HG02678 (cell line): ENCODE data around the gene PALD1.

ENCODE experiments used
- ATAC-seq: cut with Tn5 transposase; IDR thresholded peaks from one replicate; pipeline ENCODE4 v1.9.1; 2021; ENCODE audit warnings: mild to moderate bottlenecking, moderate library complexity; ENCODE audit not compliant: unreplicated experiment

PALD1 gene

GRCh38 chr10:70534281-70534680, 55.7 kb downstream of the PALD1 start:
- ATAC-seq = no peak

GRCh38 chr10:70535001-70535400, 56.4 kb downstream of the PALD1 start:
- ATAC-seq = no peak

- ATAC-seq = no peak
These were observed 56.9 kb downstream of the PALD1 start for GRCh38 chr10:70535451-70535850.

- no peak for ATAC-seq
These were observed 57.8 kb downstream of the PALD1 start for GRCh38 chr10:70536196-70536861.

- ATAC-seq = no peak
These were observed 59.0 kb downstream of the PALD1 start for GRCh38 chr10:70537398-70538194.

- ATAC-seq = no peak
These were observed 59.6 kb downstream of the PALD1 start for GRCh38 chr10:70538195-70538520.

GRCh38 chr10:70538731-70539338, 60.3 kb downstream of the PALD1 start:
- ATAC-seq = no peak

- no peak for ATAC-seq
These were observed 60.9 kb downstream of the PALD1 start for GRCh38 chr10:70539471-70539870.

DNA sequence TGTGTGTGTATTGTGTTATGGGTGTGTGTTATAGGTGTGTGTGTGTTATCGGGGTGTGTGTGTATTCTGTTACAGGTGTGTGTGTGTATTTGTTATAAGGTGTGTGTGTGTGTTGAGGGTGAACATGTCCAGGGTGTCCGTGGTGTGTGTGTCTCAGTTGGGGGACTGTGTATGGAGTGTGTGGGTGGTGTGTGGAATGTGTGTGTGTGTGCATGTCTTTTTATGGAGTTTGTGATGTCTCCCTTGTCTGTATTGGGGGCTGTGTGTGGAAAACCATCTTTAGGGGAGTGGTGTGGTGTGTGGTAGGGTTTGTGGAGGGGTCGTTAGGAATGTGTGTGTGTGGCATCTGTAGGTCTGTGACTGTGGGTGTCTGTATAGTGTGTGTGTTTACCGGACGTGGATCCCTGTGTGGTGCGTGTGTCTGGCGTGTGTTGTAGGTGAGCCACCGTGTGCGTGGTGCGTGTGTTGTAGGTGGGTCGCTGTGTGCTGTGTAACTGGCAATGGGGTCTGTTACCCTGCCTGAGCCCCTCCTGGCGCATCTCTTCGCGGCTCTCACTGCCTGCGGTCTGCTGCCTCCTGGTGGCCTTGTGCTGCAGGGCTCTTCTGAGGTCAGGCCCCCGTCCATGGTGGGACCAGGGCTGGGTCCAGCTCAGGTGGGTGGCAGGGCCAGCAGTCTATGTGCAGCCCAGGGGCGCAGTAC, 61.7 kb downstream of the PALD1 start:
- no peak for ATAC-seq

GRCh38 chr10:70540789-70541360, 62.3 kb downstream of the PALD1 start:
- no peak for ATAC-seq

DNA sequence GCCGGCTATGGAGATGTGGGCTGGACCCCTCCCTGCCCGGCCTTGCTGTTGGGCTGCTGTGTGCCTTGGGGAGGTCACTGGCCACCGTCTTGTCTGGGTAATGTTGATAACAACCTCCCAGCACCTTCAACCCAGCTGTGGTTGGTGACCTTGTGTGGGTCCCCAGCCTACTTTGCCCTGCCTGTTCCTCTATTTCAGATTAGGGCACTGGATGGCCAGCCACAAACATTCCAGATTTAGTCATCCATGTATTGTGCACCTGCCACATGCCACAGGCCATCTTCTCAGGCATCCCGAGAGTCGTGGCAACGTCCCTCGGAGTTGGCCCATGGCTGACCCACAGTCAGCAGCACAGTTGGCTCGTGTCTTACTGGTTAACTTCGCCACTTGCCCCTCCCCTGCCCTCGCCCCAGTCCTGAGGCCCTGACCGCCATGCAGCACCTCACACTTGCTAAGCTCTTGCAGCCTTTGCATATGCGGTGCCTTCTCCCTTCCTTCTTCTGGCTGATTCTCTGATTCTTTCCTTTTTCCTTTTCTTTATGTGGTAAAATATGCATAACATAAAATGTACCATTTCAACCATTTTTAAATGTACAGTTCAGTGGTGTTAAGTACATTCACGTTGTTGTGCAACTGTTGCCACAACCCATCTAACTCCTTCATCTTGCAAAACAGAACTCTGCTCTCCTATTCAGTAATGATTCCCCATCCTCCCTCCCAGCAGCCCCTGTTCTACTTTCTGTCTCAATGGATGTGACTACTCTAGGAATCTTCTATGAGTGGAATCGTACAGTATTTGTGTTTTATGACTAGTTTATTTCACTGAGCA, 63.4 kb downstream of the PALD1 start:
- ATAC-seq = no peak

GRCh38 chr10:70542565-70542938, 64.0 kb downstream of the PALD1 start:
- ATAC-seq = no peak

DNA sequence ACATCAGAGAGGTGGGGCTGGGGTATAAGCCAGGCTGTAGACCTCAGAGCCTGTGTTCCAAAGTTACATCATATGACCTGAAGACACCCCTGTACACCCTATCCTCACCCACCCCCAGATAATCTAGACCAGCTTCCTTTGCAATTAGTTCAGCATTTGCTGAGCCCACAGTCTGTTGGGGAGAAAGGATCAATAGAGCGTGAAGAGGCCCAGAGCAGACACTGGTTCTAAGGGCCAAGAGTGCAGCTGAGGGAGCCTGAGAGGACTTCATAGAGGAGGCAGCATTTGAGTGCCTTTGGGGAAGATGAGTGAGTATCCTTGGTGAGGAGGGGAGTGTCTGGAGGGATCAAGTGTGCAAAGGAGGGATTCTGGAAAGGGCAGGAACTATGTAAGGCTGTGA, 65.3 kb downstream of the PALD1 start:
- no peak for ATAC-seq

GRCh38 chr10:70544431-70545340, 66.1 kb downstream of the PALD1 start:
- ATAC-seq = no peak

DNA sequence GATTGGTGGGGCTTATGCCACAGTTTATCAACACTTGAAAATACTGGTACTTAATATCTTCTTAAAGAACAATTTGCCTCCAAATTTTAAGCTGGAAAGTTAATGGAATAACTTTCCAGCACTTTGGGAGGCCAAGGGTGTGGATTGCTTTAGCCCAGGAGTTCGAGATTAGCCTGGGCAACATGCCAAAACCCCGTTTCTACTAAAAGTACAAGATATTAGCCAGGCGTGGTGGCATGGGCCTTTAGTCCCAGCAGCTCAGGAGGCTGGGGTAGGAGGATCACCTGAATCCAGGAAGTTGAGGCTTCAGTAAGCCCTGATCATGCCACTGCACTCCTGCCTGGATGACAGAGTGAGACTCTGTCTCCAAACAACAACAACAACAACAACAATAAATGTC, 68.0 kb downstream of the PALD1 start:
- no peak for ATAC-seq

GRCh38 chr10:70549351-70549961, 70.9 kb downstream of the PALD1 start:
- no peak for ATAC-seq

DNA sequence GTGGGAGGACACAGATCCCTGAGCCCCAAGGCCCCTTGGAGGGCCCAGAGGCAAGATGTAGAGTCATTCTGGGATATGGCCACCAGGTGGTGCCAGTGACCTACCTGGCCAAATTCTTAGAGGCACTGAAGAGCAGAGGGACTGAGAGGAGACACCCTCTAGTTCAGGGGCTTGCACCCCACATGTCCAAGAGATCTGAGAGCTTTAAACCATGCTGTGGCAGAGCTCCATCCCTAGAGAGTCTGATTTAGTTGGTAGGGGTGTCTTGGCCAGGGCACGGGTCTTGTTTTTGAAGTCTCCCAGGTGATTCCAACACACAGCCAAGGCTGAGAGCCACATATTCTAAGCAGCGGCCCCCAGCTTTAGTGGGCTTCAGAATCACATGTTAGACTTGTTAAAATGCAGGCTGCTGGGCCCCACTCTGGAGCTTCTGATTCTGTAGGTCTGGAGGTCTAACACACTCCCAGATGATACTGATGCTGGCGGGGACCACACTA, 71.4 kb downstream of the PALD1 start:
- no peak for ATAC-seq

DNA sequence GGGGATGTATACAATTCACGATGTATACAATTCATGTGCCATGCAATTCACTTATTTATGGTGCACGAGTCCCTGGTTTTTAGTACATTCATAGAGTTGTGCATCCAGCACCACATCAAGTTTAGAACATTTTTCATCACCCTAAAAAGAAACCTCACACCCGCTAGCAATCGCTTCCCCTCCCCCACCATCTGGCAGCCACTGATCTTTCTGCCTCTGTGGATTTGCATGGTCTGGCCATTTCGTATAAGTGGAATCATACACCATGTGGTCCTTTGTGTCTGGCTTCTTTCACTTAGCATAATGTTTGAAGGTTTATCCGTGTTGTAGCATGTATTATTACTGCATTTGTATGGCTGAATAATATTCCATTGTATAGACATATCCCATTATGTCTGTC, 71.9 kb downstream of the PALD1 start:
- no peak for ATAC-seq

- no peak for ATAC-seq
These were observed 72.9 kb downstream of the PALD1 start for GRCh38 chr10:70551466-70551865.
